Epithelial cell of esophagus (primary cell): ENCODE data around the gene MTMR2.

ENCODE experiments used
- DNase-seq: peaks from one replicate; pipeline ENCODE4 v3.0.0; 2010; ENCODE audit warnings: low read depth
- H3K4me3 ChIP-seq: 2 replicates; pipeline ENCODE4 v1.5.1; 2011; ENCODE audit warnings: mild to moderate bottlenecking, low read length, control low read depth
- TF ChIP-seq, protein P1 (sequence below): IDR thresholded peaks from 2 replicates; pipeline ENCODE4 v1.5.1; 2011; ENCODE audit warnings: low read depth, mild to moderate bottlenecking, low read length, control low read depth, inconsistent platforms; ENCODE audit not compliant: insufficient read depth; ENCODE audit errors: missing control alignments

MTMR2 gene

DNA sequence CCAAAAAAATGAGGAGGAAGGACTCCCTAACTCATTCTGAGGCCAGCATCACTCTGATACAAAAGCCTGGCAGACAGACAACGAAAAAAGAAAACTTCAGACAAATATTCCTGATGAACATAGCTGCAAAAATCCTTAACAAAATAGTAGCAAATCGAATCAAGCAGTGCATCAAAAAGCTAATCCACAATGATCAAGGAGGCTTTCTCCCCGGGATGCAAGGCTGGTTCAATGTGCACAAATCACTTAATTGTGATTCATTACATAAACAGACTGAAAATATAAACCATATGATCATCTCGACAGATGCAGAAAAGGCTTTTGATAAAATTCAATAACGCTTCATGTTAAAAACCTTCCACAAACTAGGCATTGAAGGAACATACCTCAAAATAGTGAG is 16.4 kb downstream of the MTMR2 start:
- TF ChIP-seq, protein P1, sequence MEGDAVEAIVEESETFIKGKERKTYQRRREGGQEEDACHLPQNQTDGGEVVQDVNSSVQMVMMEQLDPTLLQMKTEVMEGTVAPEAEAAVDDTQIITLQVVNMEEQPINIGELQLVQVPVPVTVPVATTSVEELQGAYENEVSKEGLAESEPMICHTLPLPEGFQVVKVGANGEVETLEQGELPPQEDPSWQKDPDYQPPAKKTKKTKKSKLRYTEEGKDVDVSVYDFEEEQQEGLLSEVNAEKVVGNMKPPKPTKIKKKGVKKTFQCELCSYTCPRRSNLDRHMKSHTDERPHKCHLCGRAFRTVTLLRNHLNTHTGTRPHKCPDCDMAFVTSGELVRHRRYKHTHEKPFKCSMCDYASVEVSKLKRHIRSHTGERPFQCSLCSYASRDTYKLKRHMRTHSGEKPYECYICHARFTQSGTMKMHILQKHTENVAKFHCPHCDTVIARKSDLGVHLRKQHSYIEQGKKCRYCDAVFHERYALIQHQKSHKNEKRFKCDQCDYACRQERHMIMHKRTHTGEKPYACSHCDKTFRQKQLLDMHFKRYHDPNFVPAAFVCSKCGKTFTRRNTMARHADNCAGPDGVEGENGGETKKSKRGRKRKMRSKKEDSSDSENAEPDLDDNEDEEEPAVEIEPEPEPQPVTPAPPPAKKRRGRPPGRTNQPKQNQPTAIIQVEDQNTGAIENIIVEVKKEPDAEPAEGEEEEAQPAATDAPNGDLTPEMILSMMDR, result no peak
- H3K4me3 ChIP-seq, result no peak overlapping the region
- no peak for DNase-seq

DNA sequence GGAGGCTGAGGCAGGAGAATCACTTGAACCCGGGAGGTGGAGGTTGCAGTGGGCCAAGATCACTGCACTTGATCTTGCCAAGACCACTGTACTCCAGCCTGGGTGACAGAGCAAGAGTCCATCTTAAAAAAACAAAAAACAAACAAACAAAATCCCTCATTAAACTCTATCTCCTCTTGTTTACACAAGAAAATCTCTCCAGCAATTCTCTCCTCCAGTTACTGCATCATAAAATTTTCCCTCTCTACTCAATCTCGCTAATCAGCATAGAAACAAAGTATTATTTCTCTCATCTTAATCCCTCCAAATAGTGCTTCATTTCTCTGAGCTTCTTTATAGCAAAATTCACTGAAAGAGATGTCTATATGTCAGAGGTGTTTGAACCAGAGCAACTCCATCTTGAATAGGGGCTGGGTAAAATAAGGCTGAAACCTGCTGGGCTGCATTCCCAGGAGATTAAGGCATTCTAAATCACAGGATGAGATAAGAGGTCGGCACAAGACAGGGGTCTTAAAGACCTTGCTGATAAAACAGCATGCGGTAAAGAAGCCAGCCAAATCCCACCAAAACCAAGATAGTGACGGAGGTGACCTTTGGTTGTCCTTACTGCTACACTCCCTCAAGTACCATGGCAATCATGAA is 19.8 kb downstream of the MTMR2 start:
- DNase-seq, result no peak
- TF ChIP-seq, protein P1, result no peak
- H3K4me3 ChIP-seq, result no peak overlapping the region

DNA sequence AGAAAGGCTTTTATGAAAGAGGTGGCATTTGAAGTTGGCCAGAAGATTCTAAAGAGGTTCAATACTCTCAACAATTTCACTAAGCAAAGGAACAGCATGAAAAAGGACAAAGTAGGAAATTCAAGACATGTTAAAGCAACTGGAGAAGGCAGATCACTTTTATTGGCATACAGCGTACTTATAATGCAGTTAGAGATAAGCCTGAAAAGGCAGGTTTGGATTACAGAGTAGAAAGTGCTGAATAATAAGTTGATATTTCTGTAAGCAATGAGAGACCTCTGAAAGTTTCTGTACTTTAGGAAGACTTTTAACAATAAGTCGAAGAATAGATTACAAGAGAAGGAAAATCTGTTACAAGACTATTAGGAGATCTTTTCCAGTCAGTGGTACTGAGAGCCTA is 25.1 kb downstream of the MTMR2 start:
- no peak for DNase-seq
- TF ChIP-seq, protein P1, result no peak
- H3K4me3 ChIP-seq, result no peak overlapping the region

DNA sequence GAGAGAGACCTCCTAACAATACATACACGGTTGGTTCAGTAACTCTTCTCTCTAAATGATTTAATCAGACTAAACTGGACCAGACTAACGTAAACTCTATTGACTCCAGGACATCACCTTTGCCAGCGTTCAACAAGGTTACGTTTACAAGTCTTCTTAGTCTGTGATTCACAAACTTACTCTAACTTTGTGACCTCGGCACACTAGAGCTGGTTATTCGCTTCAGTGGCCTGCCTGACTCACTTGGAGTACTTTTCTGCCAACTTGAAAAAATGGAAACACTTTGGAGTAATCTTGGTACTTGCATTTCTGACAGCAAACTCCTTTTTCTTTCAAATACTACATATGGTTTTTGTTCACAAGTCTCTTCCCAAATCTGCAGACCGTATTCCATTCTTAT is 26.2 kb downstream of the MTMR2 start:
- TF ChIP-seq, protein P1, result no peak
- DNase-seq, result peak; percentile 9
- no peak overlapping the region for H3K4me3 ChIP-seq

DNA sequence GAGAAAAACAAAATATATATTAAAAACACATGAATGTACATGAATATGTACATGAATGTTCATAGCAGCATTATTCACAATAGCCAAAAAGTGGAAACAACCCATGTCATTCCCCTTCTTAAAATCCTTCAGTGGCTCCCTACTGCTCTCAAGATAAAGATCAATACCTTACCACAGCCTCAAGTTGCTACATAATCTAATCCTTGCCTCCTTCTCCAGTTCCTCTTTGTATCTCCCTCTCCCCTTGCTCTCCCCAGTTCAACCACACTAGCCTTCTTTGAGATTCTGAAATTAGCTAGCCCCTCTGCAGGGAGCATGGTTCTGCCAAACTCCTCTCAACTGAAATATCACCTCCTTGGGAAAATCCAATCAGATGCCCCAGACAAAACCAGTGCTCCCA is 28.1 kb downstream of the MTMR2 start:
- H3K4me3 ChIP-seq, result no peak overlapping the region
- no peak for DNase-seq
- TF ChIP-seq, protein P1, result no peak

DNA sequence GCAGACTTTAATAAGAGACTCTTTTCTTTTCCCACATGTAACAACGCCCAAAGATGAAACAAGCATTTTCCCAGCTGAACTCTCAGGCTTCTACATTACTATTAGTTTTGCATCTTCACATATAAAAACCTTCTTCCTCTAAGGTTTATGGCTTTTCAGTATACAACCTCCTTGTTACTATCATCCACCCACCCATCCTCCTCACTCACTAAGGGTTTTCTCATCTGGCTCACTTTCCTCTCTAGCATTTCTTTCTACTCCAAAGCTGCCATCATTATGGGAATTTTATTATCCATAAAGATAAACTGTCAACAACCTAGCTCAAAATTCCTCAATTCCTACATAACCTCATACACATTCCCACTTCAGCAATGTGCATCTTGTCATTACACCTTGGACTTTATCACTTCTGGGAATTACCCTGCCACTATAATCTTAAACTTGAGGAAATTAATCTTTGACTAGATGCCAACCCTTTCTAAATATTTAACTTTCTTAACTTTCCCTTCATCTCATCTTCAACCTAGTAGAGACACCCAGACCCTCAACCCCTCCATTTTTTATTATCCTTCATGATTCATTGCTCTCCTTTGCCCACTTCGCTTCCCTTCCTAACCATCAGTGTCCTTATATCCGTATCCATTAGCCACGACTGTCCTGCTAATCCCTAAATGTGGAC is 30.9 kb downstream of the MTMR2 start:
- TF ChIP-seq, protein P1, result no peak
- DNase-seq, result no peak
- H3K4me3 ChIP-seq, result no peak overlapping the region

DNA sequence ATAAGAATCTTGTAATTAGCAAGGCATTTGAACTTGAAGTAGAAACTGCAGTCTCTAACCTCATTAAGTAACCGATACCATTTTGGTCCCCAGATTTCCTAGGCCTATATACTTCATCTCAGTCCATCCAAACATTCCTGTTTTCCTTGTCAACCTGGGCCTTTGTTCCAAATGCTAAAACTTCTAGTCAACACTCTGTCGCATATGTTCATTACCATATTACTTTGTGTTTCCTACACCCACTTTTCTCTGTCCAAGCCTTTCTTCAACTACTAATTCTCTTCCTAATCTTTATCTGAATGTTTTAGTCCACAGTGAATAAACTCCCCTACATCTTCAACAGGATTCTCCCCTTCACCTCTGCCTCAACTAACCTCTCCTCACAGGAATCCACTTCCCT is 31.4 kb downstream of the MTMR2 start:
- H3K4me3 ChIP-seq, result no peak overlapping the region
- TF ChIP-seq, protein P1, result no peak
- DNase-seq, result no peak
